Neural progenitor cell (in vitro differentiated cells): ENCODE results near the gene CEP104. TPM values are rescaled to one million over a fixed set of nuclear protein-coding genes. Genes with fewer than 3 reads are reported as not detected.

Experiments used
- DNase-seq: peaks from one replicate; pipeline ENCODE4 v3.0.0-alpha.2; 2016; ENCODE audit warnings: low spot score
- H2AFZ ChIP-seq: fragments of 200-600 bp; sonication (generic); replicated peaks from 2 replicates; pipeline ENCODE4 v1.6.1; 2016; ENCODE audit warnings: antibody characterized with exemption
- H3F3A ChIP-seq: fragments of 200-600 bp; sonication (generic); 2 replicates; pipeline ENCODE4 v1.6.1; 2016; ENCODE audit warnings: antibody characterized with exemption, low read depth
- H3K27ac ChIP-seq: fragments of 200-600 bp; sonication (generic); 2 replicates; pipeline ENCODE4 v1.5.1; 2016; ENCODE audit warnings: mild to moderate bottlenecking
- H3K27me3 ChIP-seq: fragments of 200-600 bp; sonication (generic); 2 replicates; pipeline ENCODE4 v1.6.1; 2016; ENCODE audit warnings: mild to moderate bottlenecking, moderate library complexity
- H3K36me3 ChIP-seq: fragments of 200-600 bp; sonication (generic); 2 replicates; pipeline ENCODE4 v1.5.1; 2016
- H3K4me1 ChIP-seq: fragments of 200-600 bp; sonication (generic); 2 replicates; pipeline ENCODE4 v1.6.1; 2016; ENCODE audit warnings: mixed run types
- H3K4me2 ChIP-seq: fragments of 200-600 bp; sonication (generic); 2 replicates; pipeline ENCODE4 v1.6.1; 2016
- H3K4me3 ChIP-seq: fragments of 200-600 bp; sonication (generic); 2 replicates; pipeline ENCODE4 v1.5.1; 2016
- H3K79me2 ChIP-seq: fragments of 200-600 bp; sonication (generic); 2 replicates; pipeline ENCODE4 v1.6.1; 2016; ENCODE audit warnings: low read depth
- H3K9ac ChIP-seq: fragments of 200-600 bp; sonication (generic); 2 replicates; pipeline ENCODE4 v1.6.1; 2016
- H3K9me3 ChIP-seq: fragments of 200-600 bp; sonication (generic); 2 replicates; pipeline ENCODE4 v1.5.1; 2016; ENCODE audit warnings: low read depth
- H4K20me1 ChIP-seq: fragments of 200-600 bp; sonication (generic); 2 replicates; pipeline ENCODE4 v1.6.1; 2016; ENCODE audit warnings: low read depth
- H3K27ac Mint-ChIP-seq: 3 replicates; pipeline ENCODE4 v1.8.0; 2021; ENCODE audit warnings: mixed read lengths
- H3K27me3 Mint-ChIP-seq: 2 replicates; pipeline ENCODE4 v1.8.0; 2022; ENCODE audit warnings: low read depth, mild to moderate bottlenecking, inconsistent platforms, moderate library complexity, mixed read lengths; ENCODE audit not compliant: insufficient read depth
- H3K36me3 Mint-ChIP-seq: 3 replicates; pipeline ENCODE4 v1.8.0; 2021; ENCODE audit warnings: mixed read lengths
- H3K4me1 Mint-ChIP-seq: 3 replicates; pipeline ENCODE4 v1.8.0; 2021; ENCODE audit warnings: mixed read lengths
- H3K4me3 Mint-ChIP-seq: 3 replicates; pipeline ENCODE4 v1.8.0; 2021; ENCODE audit warnings: mild to moderate bottlenecking, moderate library complexity, mixed read lengths
- H3K9me3 Mint-ChIP-seq: 3 replicates; pipeline ENCODE4 v1.8.0; 2020; ENCODE audit warnings: mixed read lengths
- EZH2 ChIP-seq: fragments of 200-600 bp; sonication (generic); IDR thresholded peaks from 2 replicates; pipeline ENCODE4 v1.6.1; 2017; ENCODE audit warnings: antibody characterized with exemption, mild to moderate bottlenecking, moderate library complexity
- EZH2phosphoT487 ChIP-seq: fragments of 200-600 bp; sonication (generic); IDR thresholded peaks from 2 replicates; pipeline ENCODE4 v1.6.1; 2017; ENCODE audit warnings: antibody characterized with exemption
- total RNA-seq: library from RNA; depleted of rRNA; stranded (reverse); fragments of >200 nt; gene quantifications from 2 replicates; pipeline ENCODE4 v1.2.3, GENCODE V29; 2015; ENCODE audit warnings: low replicate concordance
- TF ChIP-seq, protein P1 (sequence below): fragments of 200-600 bp; sonication (generic); IDR thresholded peaks from 2 replicates; pipeline ENCODE4 v1.5.1; 2017; ENCODE audit warnings: antibody characterized with exemption, mild to moderate bottlenecking

The CEP104 gene
- total RNA-seq, 1 donor from 2014 or later = 12.9 TPM

GRCh38 chr1:3898994-3899753, 42.2 kb upstream of the CEP104 start:
- H4K20me1 ChIP-seq = peaks cover 7% of the 10 kb centered on the region
- H3K36me3 ChIP-seq = peaks cover 4% of the 10 kb centered on the region
- no peak for DNase-seq
- H3K79me2 ChIP-seq = peaks cover 56% of the 10 kb centered on the region
- H3K4me2 ChIP-seq = peak overlapping the region; percentile 83
- H3K4me1 Mint-ChIP-seq = peaks cover 21% of the 10 kb centered on the region
- H3K9ac ChIP-seq = peak overlapping the region; percentile 70
- peak overlapping the region; percentile 92 for H3K27ac ChIP-seq
- H3K9me3 Mint-ChIP-seq = peaks cover 15% of the 10 kb centered on the region
- peak overlapping the region; percentile 74 for H3K27ac Mint-ChIP-seq
- TF ChIP-seq, protein P1, sequence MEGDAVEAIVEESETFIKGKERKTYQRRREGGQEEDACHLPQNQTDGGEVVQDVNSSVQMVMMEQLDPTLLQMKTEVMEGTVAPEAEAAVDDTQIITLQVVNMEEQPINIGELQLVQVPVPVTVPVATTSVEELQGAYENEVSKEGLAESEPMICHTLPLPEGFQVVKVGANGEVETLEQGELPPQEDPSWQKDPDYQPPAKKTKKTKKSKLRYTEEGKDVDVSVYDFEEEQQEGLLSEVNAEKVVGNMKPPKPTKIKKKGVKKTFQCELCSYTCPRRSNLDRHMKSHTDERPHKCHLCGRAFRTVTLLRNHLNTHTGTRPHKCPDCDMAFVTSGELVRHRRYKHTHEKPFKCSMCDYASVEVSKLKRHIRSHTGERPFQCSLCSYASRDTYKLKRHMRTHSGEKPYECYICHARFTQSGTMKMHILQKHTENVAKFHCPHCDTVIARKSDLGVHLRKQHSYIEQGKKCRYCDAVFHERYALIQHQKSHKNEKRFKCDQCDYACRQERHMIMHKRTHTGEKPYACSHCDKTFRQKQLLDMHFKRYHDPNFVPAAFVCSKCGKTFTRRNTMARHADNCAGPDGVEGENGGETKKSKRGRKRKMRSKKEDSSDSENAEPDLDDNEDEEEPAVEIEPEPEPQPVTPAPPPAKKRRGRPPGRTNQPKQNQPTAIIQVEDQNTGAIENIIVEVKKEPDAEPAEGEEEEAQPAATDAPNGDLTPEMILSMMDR = peak; percentile 39
- TF ChIP-seq EZH2 (no peak), EZH2phosphoT487 (no peak)
- H3K4me3 Mint-ChIP-seq = peak overlapping the region; percentile 97
- H2AFZ ChIP-seq = peak overlapping the region; percentile 45
- peak overlapping the region; percentile 79 for H3K4me3 ChIP-seq
- peaks cover 19% of the 10 kb centered on the region for H3K36me3 Mint-ChIP-seq
- H3F3A ChIP-seq = peaks cover 12% of the 10 kb centered on the region
- peaks cover 6% of the 10 kb centered on the region for H3K27me3 Mint-ChIP-seq
- H3K4me1 ChIP-seq = peaks cover 18% of the 10 kb centered on the region
- peaks cover 5% of the 10 kb centered on the region for H3K9me3 ChIP-seq
- no peaks in the 10 kb centered on the region for H3K27me3 ChIP-seq

- Mint-ChIP-seq H3K4me3 (peak overlapping the region; percentile 97), H3K4me1 (peaks cover 15% of the 10 kb centered on the region), H3K27me3 (peaks cover 6% of the 10 kb centered on the region), H3K27ac (no peak overlapping the region), H3K9me3 (peaks cover 15% of the 10 kb centered on the region), H3K36me3 (peaks cover 21% of the 10 kb centered on the region)
- peaks cover 10% of the 10 kb centered on the region for H3K4me1 ChIP-seq
- no peak overlapping the region for H3K27ac ChIP-seq
- H3K4me2 ChIP-seq = no peak overlapping the region
- H3F3A ChIP-seq = peaks cover 12% of the 10 kb centered on the region
- H3K9ac ChIP-seq = no peak overlapping the region
- H3K27me3 ChIP-seq = no peaks in the 10 kb centered on the region
- H2AFZ ChIP-seq = no peak overlapping the region
- DNase-seq = no peak
- TF ChIP-seq EZH2phosphoT487 (no peak), EZH2 (no peak)
- TF ChIP-seq, protein P1 = no peak
- H3K36me3 ChIP-seq = peaks cover 4% of the 10 kb centered on the region
- no peak overlapping the region for H3K4me3 ChIP-seq
- H3K9me3 ChIP-seq = peaks cover 5% of the 10 kb centered on the region
- H3K79me2 ChIP-seq = peaks cover 63% of the 10 kb centered on the region
- H4K20me1 ChIP-seq = peaks cover 9% of the 10 kb centered on the region
These were observed 41.4 kb upstream of the CEP104 start for GRCh38 chr1:3898475-3898735.

GRCh38 chr1:3896396-3897000, 39.5 kb upstream of the CEP104 start:
- TF ChIP-seq, protein P1 = no peak
- no peak for TF ChIP-seq EZH2phosphoT487
- no peak for TF ChIP-seq EZH2
- Mint-ChIP-seq H3K9me3 (peaks cover 15% of the 10 kb centered on the region), H3K4me3 (no peak overlapping the region), H3K4me1 (peaks cover 7% of the 10 kb centered on the region), H3K27me3 (no peaks in the 10 kb centered on the region), H3K36me3 (peaks cover 24% of the 10 kb centered on the region), H3K27ac (no peak overlapping the region)
- DNase-seq = no peak
- H3K79me2 ChIP-seq = peaks cover 72% of the 10 kb centered on the region
- peaks cover 7% of the 10 kb centered on the region for H3K4me1 ChIP-seq
- H3K36me3 ChIP-seq = peaks cover 4% of the 10 kb centered on the region
- H3K4me2 ChIP-seq = no peak overlapping the region
- H3K27me3 ChIP-seq = no peaks in the 10 kb centered on the region
- H3K27ac ChIP-seq = no peak overlapping the region
- peaks cover 14% of the 10 kb centered on the region for H4K20me1 ChIP-seq
- peaks cover 5% of the 10 kb centered on the region for H3K9me3 ChIP-seq
- peaks cover 12% of the 10 kb centered on the region for H3F3A ChIP-seq
- no peak overlapping the region for H3K4me3 ChIP-seq
- no peak overlapping the region for H3K9ac ChIP-seq
- no peak overlapping the region for H2AFZ ChIP-seq
